GM18909 (cell line): Measurements from ENCODE around the gene NT5C1A.

Source experiments
- ATAC-seq: cut with Tn5 transposase; IDR thresholded peaks from one replicate; pipeline ENCODE4 v1.9.1; 2021; ENCODE audit warnings: mild to moderate bottlenecking; ENCODE audit not compliant: unreplicated experiment, poor library complexity

Gene NT5C1A

DNA sequence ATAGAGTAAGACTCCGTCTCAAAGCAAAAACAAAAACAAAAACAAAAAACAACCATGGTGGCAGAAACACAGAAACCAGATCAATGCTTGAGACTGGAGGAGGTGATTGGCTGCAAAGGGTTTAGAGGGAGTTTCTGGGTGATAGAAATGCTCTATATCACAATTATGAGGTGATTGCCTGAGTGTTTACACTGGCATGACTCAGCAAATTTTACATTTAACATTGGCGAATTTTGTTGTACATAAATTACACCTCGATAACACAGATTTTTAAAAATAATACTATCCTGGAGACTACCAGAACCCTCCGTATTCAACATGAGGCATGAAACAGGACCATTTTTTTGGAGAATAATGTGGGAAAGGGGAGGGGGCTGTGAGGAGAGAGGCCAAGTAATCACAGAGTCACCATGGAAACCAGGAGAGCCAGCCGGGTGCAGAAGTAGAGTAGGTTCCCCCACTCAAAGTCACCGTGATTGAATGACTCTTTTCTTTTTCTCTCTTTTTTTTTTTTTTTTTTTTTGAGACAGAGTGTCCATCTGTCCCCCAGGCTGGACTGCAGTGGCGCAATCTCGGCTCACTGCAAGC lies 56.7 kb downstream of the NT5C1A start:
- ATAC-seq = no peak

DNA sequence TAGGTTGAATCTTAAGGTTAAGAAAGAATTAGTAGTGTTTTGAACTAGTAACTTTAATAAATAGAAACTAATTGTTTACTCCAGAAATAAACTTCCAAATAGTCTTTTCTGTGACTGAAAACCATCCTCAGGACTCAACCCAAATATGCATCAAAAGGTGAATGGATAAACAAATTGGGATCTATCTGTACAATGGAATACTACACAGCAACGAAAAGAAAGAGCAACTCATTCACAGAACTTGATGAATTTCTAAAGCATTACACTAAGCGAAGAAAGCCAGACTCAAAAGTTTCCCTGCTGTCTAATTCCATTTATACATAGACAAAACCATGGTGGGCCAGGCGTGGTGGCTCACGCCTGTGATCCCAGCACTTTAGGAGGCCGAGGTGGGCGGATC lies 57.4 kb downstream of the NT5C1A start:
- ATAC-seq = no peak

DNA sequence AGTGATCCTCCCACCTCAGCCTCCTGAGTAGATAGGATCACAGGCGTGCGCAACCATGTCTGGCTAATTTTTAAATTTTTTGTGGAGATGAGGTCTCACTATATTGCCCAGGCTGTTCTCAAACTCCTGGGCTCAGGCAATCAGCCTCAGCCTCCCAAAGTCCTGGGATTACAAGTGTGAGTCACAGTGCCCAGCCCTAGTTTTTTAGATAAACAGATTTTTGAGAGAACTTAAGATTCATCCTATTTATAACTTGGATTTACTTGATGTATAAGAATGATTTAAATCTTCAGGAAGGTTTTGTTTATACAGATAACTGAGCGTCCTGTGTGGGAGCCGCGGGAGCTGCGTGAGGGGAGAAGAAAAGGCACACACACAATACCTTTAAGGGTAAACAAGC lies 58.7 kb downstream of the NT5C1A start:
- no peak for ATAC-seq

DNA sequence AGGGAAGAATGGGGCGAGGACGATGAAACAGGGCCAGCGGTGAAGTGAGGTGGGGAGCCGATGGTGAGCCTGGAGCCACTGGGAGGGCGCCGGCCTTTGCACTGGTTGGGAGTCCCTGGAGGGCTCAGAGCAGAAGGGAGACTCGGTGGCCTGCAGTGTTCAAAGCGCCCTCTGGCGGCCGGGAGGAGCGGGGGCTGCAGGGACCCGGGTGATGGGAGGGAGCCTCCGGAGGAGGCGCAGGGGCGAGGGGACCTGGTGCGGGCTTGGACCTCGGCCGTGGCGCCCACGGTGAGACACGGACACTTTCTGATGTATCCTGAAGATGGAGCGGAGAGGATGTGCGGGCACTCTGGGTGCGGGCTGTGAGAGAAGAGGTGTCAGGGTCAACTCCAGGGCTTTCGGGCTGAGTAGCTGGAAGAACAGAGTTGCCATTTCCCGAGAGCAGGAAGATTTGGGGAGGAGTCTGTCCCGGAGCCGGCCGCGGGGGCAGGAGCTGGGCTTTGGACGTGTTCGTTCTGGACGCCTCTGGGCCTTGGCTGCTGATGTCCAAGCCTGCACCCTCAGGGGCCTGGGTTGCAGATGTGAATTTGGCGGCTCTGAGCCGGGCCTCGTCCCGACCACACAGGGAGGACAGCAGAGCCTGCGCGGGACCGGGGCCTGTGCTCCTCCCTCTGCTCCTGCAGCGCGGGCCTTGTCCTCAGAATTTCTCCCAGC lies 62.1 kb downstream of the NT5C1A start:
- peak; percentile 42 for ATAC-seq
